Liver (tissue), 9 donors: Measurements from ENCODE around the gene TOR4A. TPM values are rescaled to one million over a fixed set of nuclear protein-coding genes. Genes with fewer than 3 reads are reported as not detected.

Source experiments
- DNase-seq: peaks from one replicate; pipeline ENCODE4 v3.0.0-alpha.2; 2017; ENCODE audit warnings: low spot score
- H3K27ac ChIP-seq, 2 donors: one replicate each; pipeline ENCODE4 v1.7.0; 2013; ENCODE audit warnings: inconsistent platforms in 2 of 2, low read length in 2 of 2, control low read depth in 1 of 2, low read depth in 1 of 2, mild to moderate bottlenecking in 1 of 2
- H3K27me3 ChIP-seq, 4 donors: one replicate each; pipeline versions ENCODE4 v1.6.1 to v1.7.0; 2013; ENCODE audit warnings: low read length in 3 of 4, inconsistent platforms in 1 of 4, mild to moderate bottlenecking in 1 of 4, moderate library complexity in 1 of 4; ENCODE audit not compliant: control insufficient read depth in 4 of 4, insufficient read depth in 4 of 4
- H3K36me3 ChIP-seq, 4 donors: one replicate each; pipeline versions ENCODE4 v1.6.1 to v1.7.0; 2013; ENCODE audit warnings: low read length in 3 of 4, mild to moderate bottlenecking in 3 of 4, low read depth in 1 of 4, moderate library complexity in 1 of 4; ENCODE audit not compliant: control insufficient read depth in 4 of 4, insufficient read depth in 3 of 4
- H3K4me1 ChIP-seq, 4 donors: one replicate each; pipeline versions ENCODE4 v1.6.1 to v1.7.0; 2013; ENCODE audit warnings: low read length in 3 of 4, mild to moderate bottlenecking in 3 of 4, moderate library complexity in 1 of 4; ENCODE audit not compliant: control insufficient read depth in 4 of 4, insufficient read depth in 4 of 4
- H3K4me3 ChIP-seq, 3 donors: one replicate each; pipeline versions ENCODE4 v1.6.1 to v1.7.0; 2013; ENCODE audit warnings: low read length in 3 of 3, control low read depth in 1 of 3, low read depth in 1 of 3, mild to moderate bottlenecking in 1 of 3
- H3K9ac ChIP-seq, 2 donors: one replicate each; pipeline ENCODE4 v1.7.0; 2013; ENCODE audit warnings: low read length in 2 of 2, mild to moderate bottlenecking in 2 of 2, moderate library complexity in 2 of 2, control low read depth in 1 of 2, low read depth in 1 of 2
- H3K9me3 ChIP-seq, 4 donors: one replicate each; pipeline versions ENCODE4 v1.6.1 to v1.7.0; 2013; ENCODE audit warnings: low read length in 3 of 4; ENCODE audit not compliant: control insufficient read depth in 4 of 4
- ATF3 ChIP-seq: IDR thresholded peaks from 2 replicates; pipeline ENCODE4 v1.6.1; 2016; ENCODE audit warnings: antibody characterized with exemption
- CTCF ChIP-seq: fragments of 150-350 bp; IDR thresholded peaks from 2 replicates; pipeline ENCODE4 v1.5.1; 2017; ENCODE audit warnings: improper control_type of control experiment, low read depth, low read length; ENCODE audit not compliant: missing input control
- FOXA1 ChIP-seq: IDR thresholded peaks from 2 replicates; pipeline ENCODE4 v1.6.1; 2016; ENCODE audit warnings: antibody characterized with exemption
- FOXA2 ChIP-seq: IDR thresholded peaks from 2 replicates; pipeline ENCODE4 v1.6.1; 2016; ENCODE audit warnings: antibody characterized with exemption
- GABPA ChIP-seq, 2 donors: IDR thresholded peaks in 1 of 2; conservative IDR thresholded peaks in 1 of 2; 2 replicates each; pipeline ENCODE4 v1.6.1; 2016; ENCODE audit warnings: antibody characterized with exemption in 2 of 2, mild to moderate bottlenecking in 1 of 2, moderate library complexity in 1 of 2
- HNF4A ChIP-seq, 2 donors: conservative IDR thresholded peaks; 2 replicates each; pipeline ENCODE4 v1.6.1; 2016; ENCODE audit warnings: antibody characterized with exemption in 2 of 2, mild to moderate bottlenecking in 2 of 2
- HNF4G ChIP-seq: IDR thresholded peaks from 2 replicates; pipeline ENCODE4 v1.6.1; 2016; ENCODE audit warnings: antibody characterized with exemption
- JUND ChIP-seq, 2 donors: IDR thresholded peaks; 2 replicates each; pipeline ENCODE4 v1.6.1; 2016; ENCODE audit warnings: antibody characterized with exemption in 2 of 2
- MAX ChIP-seq: IDR thresholded peaks from 2 replicates; pipeline ENCODE4 v1.6.1; 2016; ENCODE audit warnings: antibody characterized with exemption
- NR2F2 ChIP-seq: IDR thresholded peaks from 2 replicates; pipeline ENCODE4 v1.6.1; 2016; ENCODE audit warnings: antibody characterized with exemption
- RXRA ChIP-seq, 2 donors: IDR thresholded peaks; 2 replicates each; pipeline ENCODE4 v1.6.1; 2017 to 2018; ENCODE audit warnings: antibody characterized with exemption in 2 of 2, mild to moderate bottlenecking in 1 of 2
- SP1 ChIP-seq: IDR thresholded peaks from 2 replicates; pipeline ENCODE4 v1.6.1; 2018; ENCODE audit warnings: antibody characterized with exemption, mild to moderate bottlenecking
- YY1 ChIP-seq: IDR thresholded peaks from 2 replicates; pipeline ENCODE4 v1.6.1; 2016; ENCODE audit warnings: antibody characterized with exemption, mild to moderate bottlenecking
- ZBTB33 ChIP-seq: IDR thresholded peaks from 2 replicates; pipeline ENCODE4 v1.6.1; 2016; ENCODE audit warnings: antibody characterized with exemption
- WGBS: extraction: QIAGEN DNeasy Blood & Tissue Kit; methylation state at CpG from one replicate; pipeline ENCODE4 v1.1.7; 2013; 5-methylcytosine and 5-hydroxymethylcytosine counted together
- polyA plus RNA-seq, 2 donors: library from polyadenylated mRNA; stranded (reverse) in 1 of 2; unstranded in 1 of 2; fragments of 200-250 nt in 1 of 2; fragments of >200 nt in 1 of 2; fragmentation: Nextera tagmentation in 1 of 2; extraction: Ambion mirVana in 1 of 2; gene quantifications; one replicate each; pipeline versions ENCODE4 v1.2.1 to v1.2.3, GENCODE V29; 2013 to 2015
- total RNA-seq, 2 donors: library from RNA; depleted of rRNA; stranded (reverse); fragments of >200 nt; gene quantifications; one replicate each; pipeline ENCODE4 v1.2.3, GENCODE V29; 2014
- donor health status: healthy.
- donor health status: healthy.
- donor health status: healthy.
- donor health status: healthy.
- donor health status: healthy.

Gene TOR4A
- total and polyA plus RNA-seq, 4 donors, result 0.35 to 5.1 (median 4.3) TPM

- no peak overlapping the region for H3K27ac ChIP-seq
- no peak overlapping the region for H3K9ac ChIP-seq
- H3K4me1 ChIP-seq, result peaks cover 2 to 11% (median 5%) of the 10 kb centered on the region in 4 donors
- no peaks in the 10 kb centered on the region for H3K27me3 ChIP-seq
- TF ChIP-seq NR2F2 (no peak), ZBTB33 (no peak), YY1 (no peak), JUND (IDR thresholded peaks at IDR 0.05) (no peak), HNF4A (conservative IDR thresholded peaks at IDR 0.05) (no peak), SP1 (no peak), RXRA (IDR thresholded peaks at IDR 0.05) (no peak), FOXA2 (no peak), GABPA (IDR thresholded peaks at IDR 0.05 in 1 of 2, conservative IDR thresholded peaks at IDR 0.05 in 1 of 2) (no peak), ATF3 (no peak), CTCF (no peak), MAX (no peak), FOXA1 (no peak), HNF4G (no peak)
- DNase-seq, result peak; percentile 34
- no peaks in the 10 kb centered on the region for H3K9me3 ChIP-seq
- no peaks in the 10 kb centered on the region for H3K36me3 ChIP-seq
- 74% methylated on average over 27 of the region's 27 CpGs for WGBS
- no peak overlapping the region for H3K4me3 ChIP-seq
Observed at GRCh38 chr9:137311171-137311985, 33.9 kb downstream of the TOR4A start.

GRCh38 chr9:137311986-137312851 is 34.7 kb downstream of the TOR4A start:
- Histone ChIP-seq H3K27me3 (no peaks in the 10 kb centered on the region), H3K36me3 (no peaks in the 10 kb centered on the region), H3K4me1 (peaks cover 3 to 10% (median 6%) of the 10 kb centered on the region in 4 donors), H3K9me3 (no peaks in the 10 kb centered on the region), H3K27ac (no peak overlapping the region), H3K9ac (no peak overlapping the region), H3K4me3 (no peak overlapping the region)
- TF ChIP-seq RXRA (IDR thresholded peaks at IDR 0.05) (no peak), ZBTB33 (no peak), ATF3 (no peak)
- WGBS, result 78% methylated on average over 28 of the region's 28 CpGs
- no peak for DNase-seq
